ENCODE data around the gene GARIN5A.
A peak's percentile ranks its signal among the peaks of the same experiment; 100 is the strongest.

Gene GARIN5A

DNA sequence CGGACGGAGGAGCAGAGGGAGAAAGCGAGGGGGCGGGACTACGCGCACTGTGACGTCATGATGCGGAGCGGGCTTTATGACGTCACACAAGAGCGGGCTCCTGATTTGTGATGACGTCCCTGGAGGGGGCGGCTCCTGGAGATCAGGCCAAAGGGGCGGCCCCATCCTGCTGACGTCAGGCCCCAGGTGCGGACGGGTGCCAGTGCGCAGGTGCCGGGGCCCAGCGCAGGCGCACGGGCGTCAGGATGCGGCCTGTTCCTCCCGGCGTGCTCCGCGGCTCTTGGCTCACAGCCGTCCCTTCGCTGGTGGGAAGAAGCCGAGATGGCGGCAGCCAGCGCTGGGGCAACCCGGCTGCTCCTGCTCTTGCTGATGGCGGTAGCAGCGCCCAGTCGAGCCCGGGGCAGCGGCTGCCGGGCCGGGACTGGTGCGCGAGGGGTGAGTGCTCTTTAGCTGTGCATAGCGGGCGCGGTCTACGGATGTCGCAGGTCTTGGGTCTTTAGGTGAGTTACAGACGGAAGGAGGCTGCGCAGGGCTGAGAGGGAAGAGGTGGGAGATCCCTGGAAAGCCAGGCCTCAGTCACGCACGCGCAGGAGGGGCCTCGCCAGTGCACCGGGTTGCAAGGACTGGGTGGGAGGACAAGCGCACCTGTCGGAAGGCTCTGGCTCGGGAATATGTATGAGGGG lies at the start of gene GARIN5A, which contains the start of gene EMC10:
TSS of gene GARIN5A (minus strand) at position 625 of the 683 bp plus-strand sequence. CDS start at position 165, 460 bp downstream.
TSS of gene EMC10 (plus strand) at position 284 of the 683 bp plus-strand sequence. CDS start at position 322, 38 bp downstream.
- peak; percentile 98 for DNase-seq (ENCODE audit: low spot score)

DNA sequence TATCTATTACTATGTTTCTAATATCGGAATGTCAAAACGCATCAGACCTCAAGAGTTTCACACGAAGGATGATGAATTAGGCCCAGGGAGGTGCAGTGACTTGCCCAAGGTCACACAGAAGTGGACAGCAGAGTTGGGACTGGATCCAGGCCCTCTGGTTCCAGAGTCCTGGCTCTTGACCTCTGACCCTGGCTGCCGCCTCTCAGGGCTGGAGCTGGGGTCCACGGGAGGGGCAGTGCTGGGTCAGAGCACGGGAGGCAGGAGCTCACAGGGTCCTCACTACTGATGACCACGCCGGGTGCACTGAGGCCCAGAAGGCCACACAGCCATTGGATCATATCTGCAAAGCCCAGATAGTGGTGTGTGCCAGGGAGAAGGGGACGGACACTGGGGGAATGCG lies 46.2 kb upstream of the GARIN5A start:
- no peak for DNase-seq (ENCODE audit: low spot score)

DNA sequence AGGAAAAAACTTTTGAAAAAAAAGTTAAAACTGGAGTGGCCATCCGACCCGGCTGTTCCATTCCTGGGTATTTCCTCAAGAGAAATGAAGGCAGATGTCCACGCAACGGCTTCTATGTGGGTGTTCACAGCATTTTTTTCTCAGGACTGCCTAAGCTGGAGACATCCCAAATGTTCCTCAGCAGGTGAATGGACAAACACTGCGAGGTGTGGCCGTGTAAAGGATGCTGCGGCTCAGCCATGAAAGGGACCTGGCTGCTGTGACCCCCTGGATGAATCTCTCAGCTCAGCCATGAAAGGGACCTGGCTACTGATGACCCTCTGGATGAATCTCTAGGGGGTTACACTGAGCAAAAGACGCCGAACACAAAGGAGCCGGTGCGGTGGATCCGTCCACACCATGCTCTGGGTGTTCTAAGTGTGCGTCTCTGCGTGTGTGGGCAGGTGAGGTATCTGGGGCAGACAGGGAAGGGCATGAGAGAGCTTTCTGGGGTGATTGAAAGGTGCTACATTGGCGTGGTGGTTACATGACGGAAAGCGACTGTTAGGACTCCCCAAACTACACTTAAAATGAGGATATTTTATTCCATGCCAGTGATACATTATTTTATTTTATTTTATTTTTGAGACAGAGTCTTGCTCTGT lies 44.3 kb upstream of the GARIN5A start:
- DNase-seq (ENCODE audit: low spot score): no peak

DNA sequence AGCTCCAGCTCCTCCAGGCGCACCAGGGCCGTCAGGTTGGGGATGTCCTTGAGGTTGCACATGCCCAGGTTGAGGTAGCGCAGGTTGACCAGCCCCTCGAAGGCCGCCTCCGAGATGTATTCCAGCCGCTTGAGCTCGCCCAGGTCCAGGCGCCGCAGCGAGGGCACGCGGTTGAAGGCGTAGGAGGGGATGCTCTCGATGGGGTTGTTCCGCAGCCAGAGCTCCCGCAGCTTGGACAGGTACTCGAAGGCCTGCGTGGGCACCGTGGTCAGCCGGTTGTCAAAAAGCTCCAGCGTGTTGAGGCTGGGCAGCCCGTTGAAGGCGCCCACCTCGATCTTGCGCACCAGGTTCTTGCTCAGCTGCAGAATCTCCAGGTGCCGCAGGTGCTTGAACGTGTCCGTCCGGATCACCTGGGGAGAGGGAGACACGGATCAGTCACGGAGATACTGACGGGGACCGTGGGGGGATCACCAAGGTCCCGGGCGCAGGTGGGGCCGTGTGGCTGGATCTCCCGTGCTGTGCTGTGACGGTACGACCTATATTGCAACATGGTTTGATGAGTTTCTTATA lies 42.4 kb upstream of the GARIN5A start:
- no peak for DNase-seq (ENCODE audit: low spot score)

DNA sequence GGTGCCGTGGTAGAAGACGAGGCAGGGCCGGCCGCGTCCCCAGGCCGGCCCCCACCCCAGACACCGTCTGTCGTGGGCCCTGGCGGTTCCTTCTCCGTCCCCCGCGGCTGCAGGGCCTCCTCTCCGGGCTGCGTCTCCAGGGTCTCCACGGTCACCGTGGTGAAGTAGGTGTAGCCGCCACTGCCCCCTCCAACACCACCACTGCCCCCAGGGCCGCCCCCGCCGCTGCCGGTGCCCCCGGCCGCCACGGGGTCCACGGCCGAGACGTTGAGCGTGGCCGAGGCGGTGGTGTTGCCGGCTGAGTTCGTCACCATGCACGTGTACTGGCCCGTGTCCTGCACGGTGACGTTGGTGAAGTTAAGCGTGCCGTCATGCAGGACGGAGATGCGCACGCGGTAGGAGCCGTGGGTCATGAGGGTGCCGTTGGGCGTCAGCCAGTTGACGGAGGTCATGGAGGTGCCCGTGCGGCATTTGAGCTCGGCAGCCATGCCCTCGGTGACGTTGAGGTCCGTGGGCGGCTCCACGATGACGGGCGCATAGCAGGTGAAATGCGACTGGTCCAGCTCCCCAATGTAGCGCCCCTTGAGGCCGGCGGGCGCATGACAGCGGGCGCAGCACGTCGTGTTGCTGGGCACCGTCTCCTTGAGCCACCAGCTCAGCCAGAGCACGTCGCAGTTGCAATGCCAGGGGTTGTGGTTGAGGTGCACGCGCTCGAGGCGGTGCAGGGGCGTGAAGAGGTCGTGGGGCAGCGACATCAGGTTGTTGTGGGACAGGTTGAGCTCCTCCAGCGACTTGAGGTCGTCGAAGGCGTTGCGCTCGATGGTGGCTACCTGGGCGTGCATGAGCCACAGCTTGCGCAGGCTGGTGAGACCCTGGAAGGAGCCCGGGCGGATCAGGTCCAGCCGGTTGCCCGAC lies 41.7 kb upstream of the GARIN5A start:
- no peak for DNase-seq (ENCODE audit: low spot score)

DNA sequence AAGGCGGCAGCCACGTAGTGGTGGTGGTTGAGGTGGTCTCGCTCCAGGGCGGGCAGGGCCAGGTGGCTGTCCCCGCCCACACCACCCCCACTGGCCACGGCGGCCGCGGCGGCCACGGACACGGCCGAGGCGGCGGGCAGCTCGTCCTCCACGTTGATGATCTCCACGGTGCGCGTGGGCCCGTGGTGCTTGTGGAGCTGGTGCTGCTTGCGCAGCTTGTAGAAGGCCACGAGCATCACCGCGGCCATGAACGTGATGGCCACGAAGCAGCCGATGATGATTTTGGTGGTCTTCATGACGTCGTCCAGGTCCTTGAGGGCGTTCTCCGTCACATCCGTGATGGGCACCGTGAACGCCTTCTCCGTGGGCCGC lies 41.0 kb upstream of the GARIN5A start:
- DNase-seq (ENCODE audit: low spot score): no peak

DNA sequence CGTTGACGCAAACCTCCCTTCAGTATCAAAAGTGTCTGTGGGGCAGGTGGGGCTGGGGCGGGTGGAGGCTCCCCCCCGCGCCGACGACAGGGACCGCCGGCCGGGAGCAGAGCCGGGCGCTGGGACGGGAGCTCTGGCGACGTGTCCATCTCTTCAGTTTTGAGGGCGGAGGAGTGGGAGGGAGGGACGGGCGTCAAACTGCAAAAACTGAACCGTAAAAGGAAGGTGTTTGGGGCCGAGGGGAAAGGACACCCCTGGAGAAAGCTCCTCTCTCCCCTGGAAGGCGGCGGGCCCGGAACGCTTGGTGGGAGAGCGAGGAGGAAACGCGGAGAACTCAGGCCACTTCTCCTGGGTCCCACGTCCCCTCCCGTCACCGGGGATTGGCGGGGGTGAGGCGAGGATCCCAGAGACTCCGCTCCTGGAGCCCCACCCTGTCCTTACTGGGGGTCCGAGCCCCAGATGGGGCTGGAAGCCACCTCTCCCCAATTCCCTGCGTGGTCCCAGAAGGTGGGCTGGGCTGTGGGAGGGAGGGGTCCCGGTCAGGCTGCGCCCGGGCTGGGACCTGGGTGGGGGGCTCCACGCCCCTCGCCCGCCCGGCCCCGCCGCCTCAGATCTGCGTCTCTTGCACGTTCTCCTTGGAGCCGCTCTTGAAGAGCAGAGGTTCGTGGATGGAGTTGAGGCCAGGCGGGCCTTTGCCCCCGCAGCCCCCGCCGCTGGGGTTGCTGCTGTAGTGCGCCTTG lies 40.5 kb upstream of the GARIN5A start:
- no peak for DNase-seq (ENCODE audit: low spot score)

DNA sequence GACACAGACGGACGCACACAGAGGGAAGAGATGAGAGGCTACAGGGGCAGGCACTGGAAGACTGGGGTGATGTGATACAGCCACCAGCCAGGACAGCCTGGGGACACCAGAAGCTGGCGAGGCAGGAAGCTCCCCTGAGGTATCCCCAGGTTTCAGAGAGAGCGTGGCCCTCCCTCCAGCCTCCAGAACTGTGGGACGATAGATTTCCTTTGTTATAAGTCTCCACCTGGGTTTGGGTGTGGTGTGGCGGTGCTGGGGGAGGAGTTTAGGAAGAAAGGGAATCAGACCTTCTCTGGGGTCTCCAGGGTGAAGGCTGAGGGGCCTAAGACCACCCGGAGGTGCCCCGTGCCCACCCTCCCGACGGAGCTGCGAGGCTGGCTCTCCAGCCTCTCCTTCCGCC lies 39.8 kb upstream of the GARIN5A start:
- no peak for DNase-seq (ENCODE audit: low spot score)

DNA sequence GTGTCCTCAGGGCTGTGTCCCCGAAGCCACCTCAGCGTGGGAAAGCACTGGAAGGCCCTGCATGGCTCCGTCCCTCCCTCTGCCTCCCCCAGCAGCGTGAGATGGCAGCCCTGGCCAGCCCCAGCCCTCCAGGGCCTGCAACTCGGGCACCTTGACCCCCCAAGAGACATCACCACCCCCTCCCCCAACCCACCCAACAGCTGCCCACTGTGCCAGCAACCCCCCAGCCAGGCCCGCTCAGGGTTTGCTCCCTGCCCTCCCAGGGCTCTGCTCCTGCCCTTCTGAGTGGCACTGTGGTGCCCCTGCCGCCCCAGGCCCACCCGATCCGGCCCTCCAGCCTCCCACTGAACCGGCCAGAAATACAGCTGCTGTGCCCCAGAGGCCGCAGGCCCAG lies 38.5 kb upstream of the GARIN5A start:
- DNase-seq (ENCODE audit: low spot score): no peak

DNA sequence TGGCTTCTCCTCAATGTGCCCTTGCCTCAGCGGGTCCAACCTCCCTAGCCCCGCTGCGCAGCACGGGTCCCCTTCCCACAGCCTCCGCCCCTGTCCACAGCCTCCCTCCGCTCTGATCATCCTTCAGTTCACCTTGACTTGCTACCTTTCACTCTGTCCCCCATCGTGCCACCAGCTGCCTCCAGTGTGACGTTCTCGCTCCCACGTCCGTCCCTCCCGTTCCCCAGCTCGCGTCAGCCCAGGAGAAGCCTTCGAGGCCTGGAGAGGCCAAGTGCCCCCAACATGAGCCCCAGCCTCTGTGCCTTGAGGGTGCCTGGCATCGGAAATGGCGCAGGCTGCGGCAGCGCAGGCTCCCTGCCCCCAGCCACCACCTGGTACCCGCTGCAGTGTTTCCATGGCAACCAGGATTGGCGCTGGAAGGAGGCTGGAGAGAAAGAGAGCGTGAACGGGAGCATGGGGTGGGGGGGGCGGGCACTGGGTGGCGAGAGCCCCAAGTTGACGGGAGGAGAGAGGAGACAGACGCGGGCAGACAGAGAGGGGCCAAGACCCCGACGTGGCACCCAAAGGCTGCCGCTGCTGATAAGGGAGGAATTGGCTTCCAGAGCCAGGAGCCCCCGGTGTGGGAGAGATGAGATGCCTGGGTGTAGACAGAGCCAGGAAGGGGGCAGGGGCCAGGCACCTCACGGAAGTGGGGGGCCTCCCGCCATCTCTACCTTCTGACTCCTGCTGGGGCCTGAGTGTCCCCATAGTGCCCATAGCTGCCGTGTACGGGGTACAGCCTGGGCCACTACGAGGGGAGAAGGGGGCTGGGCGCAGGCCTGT lies 37.9 kb upstream of the GARIN5A start:
- DNase-seq (ENCODE audit: low spot score): no peak

DNA sequence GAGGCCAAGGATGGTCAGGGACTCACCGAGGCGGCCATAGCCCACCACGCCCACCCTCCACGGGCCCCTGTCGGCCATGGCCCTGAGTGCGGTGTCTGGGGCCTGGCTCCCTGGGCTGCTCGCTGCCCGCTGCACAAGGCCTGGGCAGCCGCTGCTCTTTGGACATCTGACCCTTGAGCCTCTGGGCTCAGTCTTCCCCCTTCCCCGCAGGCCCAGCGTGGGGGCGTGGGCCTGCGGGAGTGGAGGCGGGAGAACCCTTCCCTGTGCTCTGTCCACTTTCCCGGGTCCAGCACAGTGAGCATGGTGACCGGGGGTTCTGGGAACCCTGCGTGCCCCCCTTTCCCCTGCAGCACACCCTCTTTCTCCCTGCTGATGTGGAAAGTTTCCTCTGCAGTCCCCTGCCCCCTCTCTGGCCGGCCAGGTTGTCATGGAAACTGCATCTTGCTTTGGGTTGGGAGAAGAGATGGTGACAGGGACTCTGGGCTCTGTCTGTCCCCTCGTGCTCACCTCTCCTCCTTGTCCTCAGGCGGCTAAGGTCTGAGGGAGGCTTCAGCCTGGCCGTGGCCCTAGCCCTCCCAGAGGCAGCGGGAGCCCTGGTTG lies 37.2 kb upstream of the GARIN5A start, which contains the start of gene ASPDH:
TSS of gene ASPDH (minus strand) at position 168 of the 600 bp plus-strand sequence. CDS start at position 78, 90 bp downstream.
- no peak for DNase-seq (ENCODE audit: low spot score)

DNA sequence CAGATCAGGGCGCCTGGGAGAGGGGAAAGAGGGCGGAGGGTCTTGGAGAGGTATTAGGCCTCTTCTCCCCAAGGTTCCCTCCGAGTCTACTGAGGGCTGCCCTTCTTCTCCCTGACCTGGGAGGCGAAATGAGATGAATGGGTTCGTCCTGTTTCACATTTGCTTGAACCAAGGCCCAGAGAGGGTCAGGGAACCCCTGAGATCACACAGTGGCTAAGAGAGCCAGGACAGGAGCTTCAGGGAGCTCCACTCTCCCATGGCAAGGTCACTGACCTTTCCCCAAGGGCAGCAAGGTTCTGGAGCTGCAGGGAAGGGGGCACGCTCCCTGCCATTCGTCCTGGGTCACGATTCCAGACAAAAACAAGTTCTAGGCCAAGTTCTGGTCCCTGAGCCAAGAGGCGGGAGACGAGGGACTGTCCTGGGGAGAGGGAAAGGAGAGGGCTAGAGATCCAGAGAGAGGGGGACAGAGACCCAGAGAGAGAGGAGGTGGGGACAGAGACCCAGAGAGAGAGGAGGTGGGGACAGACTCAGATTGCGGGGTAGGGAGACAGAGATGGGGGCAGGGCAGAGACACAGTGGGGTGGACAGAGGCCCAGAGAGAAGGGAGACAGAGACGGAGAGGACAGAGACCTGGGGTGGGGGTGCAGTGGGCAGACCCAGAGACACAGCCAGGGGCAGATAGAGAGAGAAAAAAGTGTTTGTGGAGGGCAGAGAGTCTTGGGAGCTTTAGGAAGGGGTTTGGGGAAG lies 36.5 kb upstream of the GARIN5A start:
- no peak for DNase-seq (ENCODE audit: low spot score)

DNA sequence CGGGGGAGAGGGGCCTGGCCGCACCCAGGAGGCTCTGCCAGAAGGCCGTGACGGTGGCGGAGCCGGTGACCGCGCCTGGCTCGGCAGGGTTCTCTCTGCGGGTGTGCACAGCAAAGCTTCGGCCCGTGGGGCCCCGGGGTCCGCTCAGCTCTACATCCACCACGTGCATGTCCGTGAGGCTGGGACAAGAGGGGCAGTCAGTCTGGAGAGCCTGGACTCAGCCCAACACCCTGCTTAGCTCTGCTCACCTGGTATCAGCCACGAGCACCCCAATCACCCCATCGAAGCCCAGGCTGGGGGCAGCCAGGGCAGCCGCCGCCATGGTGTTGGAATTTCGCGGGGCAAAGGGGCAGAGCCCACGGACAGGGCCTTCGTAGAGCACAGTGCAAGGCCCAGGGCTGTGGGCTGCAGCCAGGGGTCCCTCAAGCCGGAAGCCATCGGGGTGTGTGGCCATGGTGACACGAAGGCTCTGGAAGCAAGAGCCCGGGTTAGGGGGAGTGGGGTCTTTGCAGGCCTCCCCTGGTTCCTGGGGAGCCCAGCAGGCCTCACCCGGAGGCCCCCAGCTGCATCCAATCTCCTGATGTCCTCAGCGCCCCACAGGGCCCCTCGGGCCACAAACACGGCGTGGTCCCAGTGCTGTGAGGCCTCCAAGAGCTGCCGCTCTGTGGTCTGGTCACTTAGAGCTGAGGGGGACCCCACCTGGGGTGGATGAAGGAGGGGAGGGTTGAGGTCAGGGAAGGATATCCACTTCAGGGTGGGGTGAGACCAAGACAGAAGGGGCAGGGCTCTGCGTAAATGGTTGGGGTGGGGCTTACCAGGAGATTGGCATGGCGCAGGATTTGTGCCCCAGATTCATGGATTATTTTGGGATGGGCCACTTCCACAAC lies 35.7 kb upstream of the GARIN5A start:
- no peak for DNase-seq (ENCODE audit: low spot score)

DNA sequence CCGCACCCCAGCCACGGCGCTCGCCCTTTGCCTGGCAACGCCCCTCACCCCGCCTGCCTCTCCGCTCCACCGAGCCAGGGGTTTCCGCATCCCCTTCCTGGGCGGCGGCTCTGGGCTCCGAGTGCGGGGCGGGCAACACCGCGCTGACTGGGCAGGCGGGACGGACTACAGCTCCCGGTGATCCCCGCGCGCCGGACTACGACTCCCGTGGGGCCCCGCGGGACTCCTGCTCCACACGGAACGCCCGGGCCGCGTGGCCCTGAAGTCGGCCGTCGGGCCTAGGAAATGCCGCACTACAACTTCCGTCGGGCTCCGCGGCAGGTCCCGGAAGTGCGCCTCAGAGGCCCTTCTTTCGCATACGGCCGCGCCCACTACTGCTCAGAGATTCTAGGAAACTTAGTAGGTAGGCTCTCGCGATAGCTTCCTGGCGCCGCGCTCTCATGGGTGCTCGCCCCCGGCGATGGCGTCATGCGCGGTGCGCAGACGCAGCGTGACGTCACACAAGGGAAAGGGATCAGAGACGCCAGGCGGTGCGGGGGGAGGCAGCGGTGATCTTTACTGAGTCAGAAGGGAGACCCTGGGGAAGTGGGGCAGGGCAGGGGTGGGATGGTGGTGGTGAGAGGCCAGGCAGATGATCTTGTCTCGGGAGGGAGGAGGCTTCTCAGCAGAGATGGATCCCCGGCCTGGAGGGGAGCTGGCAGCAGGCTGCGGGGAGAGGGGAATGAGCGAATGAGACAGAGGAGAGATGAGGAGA lies 34.6 kb upstream of the GARIN5A start, which contains the start of gene JOSD2:
TSS of gene JOSD2 (minus strand) at position 123 of the 754 bp plus-strand sequence. CDS start 760 bp downstream, outside the sequence.
- peak; percentile 100 for DNase-seq (ENCODE audit: low spot score)

DNA sequence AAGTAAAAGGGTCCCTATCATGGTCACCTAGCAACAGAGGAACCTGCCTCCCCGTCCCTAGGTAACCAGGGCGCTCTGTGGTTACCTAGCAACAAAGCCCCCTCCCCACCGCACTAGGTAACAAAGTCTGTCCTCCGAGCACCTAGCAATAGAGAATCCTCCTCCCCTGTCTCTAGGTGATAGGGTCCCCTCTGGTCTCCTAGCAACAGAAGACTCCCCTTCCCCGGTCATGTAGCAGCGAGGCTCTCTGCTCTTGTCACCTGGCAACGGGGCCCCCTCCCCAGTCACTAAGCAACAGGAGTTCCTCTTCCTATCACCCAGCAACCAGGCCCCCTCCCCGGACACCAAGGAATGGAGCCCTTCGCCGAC lies 34.0 kb upstream of the GARIN5A start:
- no peak for DNase-seq (ENCODE audit: low spot score)

DNA sequence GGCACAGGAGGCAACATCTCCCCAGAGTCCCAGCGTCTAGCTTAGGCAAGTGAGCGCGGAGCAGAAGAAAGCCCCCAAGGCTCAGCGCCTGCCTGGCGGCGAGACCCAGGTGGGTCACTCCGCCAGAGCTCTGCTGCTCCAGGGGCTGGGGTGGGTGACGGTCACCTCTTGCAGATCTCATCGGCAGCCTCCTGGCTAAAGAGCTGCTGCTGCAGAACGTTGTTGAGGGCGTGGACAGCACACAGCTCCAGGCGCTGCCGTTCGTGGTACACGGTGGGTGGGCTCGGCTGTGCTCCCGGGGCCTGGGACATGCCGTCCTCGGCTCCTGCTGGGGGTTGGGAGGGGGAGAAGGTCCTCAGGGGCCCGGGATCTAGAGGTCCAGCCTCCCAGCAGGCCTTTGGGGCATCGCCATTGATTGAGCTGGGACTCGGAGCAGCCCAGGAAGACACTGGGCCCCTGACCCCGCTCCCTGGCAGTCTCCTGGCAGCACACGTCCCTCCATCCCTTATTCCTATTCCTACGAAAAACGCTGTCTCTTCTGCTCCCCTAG lies 33.5 kb upstream of the GARIN5A start:
- no peak for DNase-seq (ENCODE audit: low spot score)

DNA sequence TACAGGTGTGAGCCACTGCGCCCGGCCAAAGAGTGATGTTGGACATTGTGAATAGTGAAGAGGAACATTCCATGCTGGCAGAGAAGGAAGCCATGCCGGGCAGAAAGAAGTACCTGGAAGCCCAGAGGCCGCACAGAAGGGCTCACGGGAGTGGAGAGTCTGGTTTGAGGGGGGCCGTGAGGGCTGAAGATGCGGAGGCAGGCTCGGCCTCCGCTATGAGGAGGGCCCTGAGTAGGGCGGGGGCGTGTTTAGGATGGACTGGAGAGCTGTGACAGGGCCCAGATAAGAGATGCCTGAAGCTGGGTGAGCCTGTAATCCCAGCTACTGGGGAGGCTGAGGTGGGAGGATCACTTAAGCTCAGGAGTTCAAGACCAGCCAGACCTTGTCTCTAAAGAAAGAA lies 32.7 kb upstream of the GARIN5A start:
- DNase-seq (ENCODE audit: low spot score): no peak
